Central memory CD4-positive, alpha-beta T cell (primary cell): ENCODE results near the gene MAPK8.

Experiments
- DNase-seq: peaks from one replicate; pipeline ENCODE4 v3.0.0; 2022

Gene MAPK8

DNA sequence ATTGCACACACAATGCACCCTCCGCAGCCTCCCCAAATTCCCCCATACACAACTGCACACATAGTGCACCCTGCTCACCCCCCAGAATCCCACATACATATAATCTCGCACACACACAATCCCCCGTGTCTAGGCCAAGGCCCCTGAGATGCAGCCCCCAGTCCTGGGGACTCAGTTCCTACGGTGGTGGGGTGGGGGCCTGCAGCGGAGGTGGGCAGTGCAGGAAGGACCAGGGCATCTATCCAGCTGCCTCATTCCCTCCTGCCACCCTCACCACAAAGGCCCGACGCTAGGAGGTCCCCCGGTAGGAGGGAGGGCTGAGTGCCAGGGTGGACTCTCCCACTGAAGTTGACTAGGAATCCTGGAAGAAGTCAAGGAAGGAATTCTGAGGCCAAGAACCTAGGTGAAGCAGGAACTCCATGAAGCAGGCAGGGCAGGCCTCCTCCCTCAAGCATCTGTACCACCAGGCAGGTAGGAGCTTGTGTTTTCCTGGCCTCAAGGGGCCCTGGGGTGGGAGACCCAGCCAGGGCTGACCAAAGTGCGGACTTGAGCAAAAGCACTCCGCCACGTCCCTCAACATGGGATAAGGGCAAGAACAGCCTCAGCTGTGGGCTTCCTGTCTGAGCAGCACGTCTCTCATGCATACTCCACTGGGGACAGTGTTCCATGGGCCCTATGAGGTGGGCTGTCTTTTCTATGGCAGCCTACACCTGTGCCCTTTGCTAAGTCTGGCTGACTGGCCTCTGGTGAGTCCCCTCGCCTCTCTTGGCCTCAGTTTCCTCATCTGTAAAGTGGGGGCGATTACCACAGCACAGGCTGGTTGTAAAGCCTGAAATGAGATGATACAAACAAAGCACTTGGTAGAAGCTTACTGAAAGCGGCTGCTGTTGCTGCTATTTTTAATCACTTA is 145.7 kb downstream of the MAPK8 start:
- no peak for DNase-seq

DNA sequence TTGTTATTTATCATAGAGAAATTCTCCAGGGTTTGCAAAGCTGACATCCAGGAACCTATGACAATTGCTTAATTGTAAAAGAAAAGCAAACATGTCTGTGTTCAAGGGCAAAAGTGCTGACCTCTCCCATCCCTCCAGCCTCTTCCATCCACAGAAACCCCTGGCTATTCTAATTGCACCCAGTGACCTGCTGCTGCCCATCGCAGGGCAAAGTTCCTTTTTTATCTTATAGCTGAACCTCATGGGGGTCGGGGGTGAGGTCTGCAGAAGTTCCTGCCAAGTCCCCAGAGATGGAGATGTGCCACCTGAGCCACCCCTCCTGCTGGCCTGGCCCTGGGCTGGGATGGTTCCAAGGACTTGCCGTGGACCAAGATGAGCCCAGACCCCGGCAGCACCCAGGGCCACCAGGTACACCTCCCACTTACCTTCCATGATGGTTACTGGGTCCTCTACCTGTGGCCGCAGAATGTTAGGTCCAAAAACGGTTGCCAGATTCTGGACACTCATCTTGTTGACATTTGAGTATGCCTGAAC is 146.5 kb downstream of the MAPK8 start:
- no peak for DNase-seq

DNA sequence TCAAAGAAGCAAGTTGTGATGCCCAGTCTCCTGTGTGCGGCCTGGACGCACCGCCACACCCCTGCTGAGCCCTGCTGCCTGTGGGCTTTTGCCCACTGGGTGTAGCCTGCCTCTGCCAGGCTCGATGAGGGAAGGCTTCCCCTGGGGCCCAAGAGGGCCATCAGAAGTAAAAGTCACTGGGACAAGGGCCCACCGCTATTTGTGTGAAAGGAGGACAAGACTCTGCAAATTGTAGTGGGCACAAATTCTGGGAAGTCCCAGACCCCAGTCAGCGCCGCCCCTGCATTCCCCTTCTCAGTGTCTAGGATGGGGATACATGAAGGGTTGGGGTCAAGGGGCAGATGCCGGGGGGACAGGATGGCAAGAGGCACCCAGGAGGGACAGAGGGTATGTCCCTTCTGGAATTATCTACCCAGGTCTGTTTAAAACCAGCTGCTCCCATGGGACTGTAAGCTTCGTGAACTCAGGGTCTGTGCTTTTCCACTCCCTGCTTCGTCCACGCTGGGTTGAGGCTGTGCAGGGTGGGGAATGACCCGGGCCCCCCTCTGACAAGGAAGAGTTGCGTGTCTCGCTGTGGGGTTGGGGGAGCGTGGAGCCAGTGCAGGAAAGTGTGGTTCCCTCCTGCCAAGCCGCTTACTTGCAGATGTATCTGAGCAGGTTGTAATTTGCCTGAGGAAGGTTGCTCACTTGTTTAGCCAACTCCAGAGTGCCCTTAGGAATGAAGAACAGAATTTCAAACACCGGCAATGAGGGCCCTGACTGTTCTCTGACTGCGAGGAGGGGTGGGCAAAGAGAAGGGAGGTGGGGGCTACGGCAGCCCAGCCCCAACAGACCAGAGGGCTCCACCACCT is 147.2 kb downstream of the MAPK8 start:
- DNase-seq, result no peak

GRCh38 chr10:48454302-48455054 is 148.0 kb downstream of the MAPK8 start:
- DNase-seq, result no peak

GRCh38 chr10:48455055-48455391 is 148.5 kb downstream of the MAPK8 start:
- DNase-seq, result no peak

DNA sequence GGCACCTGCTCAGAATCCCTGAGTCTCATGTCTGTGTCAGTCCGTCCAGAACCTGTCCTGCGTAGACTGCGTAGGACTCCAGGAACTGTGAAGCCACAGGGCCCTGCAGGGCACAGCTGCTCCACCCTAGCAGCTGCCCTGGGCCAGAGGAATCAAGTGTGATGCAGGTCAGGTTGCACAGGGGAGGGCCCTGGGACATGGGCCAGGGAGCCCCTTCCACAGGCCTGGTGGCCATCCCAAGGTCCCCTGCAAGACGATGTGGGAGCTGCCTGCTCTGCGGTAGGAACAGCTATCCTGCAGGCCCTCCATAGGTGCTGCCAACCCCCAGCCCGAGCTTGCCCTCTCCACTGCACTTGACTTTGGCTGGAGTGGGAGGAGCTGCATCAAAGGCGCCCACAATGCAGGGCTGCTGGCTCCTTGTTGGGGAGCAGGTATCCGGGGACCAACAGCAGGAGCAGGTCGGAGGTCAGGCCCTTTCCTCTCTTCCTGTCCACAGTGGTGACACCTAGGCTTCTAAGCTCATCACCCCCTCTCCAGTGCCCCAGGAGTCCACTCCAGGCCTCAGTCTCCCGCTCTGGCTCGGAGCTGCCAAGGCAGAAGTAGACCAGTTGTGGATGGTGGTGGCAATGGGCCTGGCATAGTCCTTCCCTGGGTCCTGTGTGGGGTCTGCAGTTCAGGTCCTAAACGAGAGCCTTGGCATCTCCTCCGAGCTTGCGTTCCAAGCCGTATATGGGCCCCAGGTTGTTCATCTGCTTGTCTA is 149.1 kb downstream of the MAPK8 start:
- DNase-seq, result no peak

GRCh38 chr10:48456361-48456804 is 149.9 kb downstream of the MAPK8 start:
- DNase-seq, result no peak

- no peak for DNase-seq
These were observed 150.6 kb downstream of the MAPK8 start for GRCh38 chr10:48456808-48457761.

GRCh38 chr10:48457949-48458661 is 151.6 kb downstream of the MAPK8 start:
- no peak for DNase-seq

GRCh38 chr10:48458662-48459048 is 152.2 kb downstream of the MAPK8 start:
- DNase-seq, result no peak

GRCh38 chr10:48459270-48460150 is 153.0 kb downstream of the MAPK8 start:
- DNase-seq, result no peak

DNA sequence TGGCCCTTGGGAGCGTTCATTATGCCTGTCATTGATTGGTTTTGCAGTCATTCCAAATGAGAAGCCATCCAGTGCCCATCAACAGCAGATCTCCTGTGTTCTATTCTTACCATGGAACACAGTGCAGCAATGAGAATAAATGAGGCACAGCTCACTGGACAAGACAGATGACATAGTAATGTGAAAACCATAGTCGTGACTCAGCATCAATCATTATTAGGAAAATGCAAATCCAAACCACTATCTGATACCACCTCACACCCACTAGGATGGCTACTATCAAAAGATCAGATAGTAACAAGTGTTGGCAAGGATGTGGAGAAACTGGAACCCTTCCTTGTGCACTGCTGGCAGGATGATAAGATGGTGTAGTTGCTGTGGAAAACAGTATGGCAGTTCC is 153.7 kb downstream of the MAPK8 start:
- no peak for DNase-seq

- no peak for DNase-seq
These were observed 155.4 kb downstream of the MAPK8 start for GRCh38 chr10:48461623-48462481.

GRCh38 chr10:48462482-48463020 is 156.1 kb downstream of the MAPK8 start:
- DNase-seq, result no peak

DNA sequence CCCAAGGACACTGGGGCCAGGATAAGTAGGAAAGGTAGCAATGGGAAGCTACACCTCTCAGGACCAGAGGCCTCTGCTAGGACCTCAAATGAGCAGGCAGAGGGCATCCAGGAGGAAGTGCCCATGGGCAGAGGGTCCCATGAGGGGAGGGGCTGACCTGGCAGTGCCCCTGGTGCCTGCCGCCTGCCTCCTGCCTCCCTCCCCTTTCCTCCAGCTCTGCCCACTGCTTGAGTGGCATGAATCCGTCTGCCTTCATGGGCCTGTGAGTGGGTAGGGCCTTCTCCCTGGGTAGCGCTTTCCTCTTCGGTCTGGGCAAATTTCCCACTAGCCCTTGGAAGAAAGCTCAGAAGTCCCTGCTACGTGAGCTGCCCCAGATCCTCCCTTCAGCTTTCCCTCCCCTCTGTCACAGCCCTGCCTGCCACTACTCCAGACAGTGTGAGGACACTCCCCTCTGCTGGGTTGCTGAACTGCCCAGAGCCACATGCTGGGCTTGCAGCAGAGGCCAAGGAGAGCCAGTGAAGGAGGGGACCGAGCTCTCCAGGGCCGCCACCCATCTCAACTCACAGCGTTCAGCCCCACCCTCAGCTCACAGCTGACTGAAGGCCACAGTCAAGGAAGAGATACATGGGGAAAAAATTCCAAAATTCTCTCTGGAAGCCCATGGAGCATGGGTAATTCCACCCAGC is 157.0 kb downstream of the MAPK8 start:
- DNase-seq, result no peak

- DNase-seq, result no peak
These were observed 157.8 kb downstream of the MAPK8 start for GRCh38 chr10:48464121-48464870.
